ENCODE results near the gene RHEBL1.

DNA sequence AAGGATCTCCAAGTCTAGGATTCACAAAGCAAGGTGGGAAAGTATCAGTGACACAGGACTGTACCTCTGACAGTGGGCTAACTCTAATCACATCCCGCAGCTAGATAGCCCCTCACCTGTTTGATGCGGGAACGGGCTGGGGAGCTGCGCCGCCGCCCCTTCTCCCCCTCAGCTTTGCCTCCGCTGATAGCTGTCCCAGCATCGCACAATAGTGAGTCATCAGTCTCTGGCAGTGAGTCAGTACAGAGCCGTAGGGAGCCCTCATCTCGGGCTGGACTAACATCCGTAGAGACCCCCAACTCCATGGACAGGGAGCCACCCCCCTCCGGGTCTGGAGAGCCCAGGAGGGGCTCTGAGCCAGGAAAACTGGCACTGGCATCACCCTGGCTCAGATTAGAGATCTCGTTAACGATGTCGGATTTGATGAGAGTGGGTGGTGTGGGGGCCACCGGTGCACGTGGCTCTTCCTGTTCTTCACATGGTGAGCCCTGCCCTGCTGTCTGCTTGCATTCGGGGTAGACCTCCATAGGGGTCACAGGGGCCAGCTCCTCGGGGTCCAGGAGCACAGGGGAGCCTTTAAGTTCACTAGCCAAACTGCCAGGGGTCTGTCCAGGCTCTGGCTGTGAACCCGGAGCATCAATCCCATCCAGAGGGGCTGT lies 20.1 kb downstream of the RHEBL1 start:
- TF ChIP-seq, protein P1, sequence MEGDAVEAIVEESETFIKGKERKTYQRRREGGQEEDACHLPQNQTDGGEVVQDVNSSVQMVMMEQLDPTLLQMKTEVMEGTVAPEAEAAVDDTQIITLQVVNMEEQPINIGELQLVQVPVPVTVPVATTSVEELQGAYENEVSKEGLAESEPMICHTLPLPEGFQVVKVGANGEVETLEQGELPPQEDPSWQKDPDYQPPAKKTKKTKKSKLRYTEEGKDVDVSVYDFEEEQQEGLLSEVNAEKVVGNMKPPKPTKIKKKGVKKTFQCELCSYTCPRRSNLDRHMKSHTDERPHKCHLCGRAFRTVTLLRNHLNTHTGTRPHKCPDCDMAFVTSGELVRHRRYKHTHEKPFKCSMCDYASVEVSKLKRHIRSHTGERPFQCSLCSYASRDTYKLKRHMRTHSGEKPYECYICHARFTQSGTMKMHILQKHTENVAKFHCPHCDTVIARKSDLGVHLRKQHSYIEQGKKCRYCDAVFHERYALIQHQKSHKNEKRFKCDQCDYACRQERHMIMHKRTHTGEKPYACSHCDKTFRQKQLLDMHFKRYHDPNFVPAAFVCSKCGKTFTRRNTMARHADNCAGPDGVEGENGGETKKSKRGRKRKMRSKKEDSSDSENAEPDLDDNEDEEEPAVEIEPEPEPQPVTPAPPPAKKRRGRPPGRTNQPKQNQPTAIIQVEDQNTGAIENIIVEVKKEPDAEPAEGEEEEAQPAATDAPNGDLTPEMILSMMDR (IDR thresholded peaks at IDR 0.05) = no peak
- no peak for TF ChIP-seq POLR2AphosphoS5 (IDR thresholded peaks at IDR 0.05)
- TF ChIP-seq POLR2A (IDR thresholded peaks at IDR 0.05) = no peak

Data from prostate gland (tissue), 2 donors.